ENCODE data around the gene DDIAS.

Gene DDIAS

GRCh38 chr11:82858556-82859091 lies 42.9 kb upstream of the DDIAS start:
- DNase-seq (ENCODE audit: low read depth) = peak; percentile 44
- H3K4me3 ChIP-seq (ENCODE audit: control insufficient read depth, low read depth, low read length) = no peak overlapping the region
- TF ChIP-seq, protein P1, sequence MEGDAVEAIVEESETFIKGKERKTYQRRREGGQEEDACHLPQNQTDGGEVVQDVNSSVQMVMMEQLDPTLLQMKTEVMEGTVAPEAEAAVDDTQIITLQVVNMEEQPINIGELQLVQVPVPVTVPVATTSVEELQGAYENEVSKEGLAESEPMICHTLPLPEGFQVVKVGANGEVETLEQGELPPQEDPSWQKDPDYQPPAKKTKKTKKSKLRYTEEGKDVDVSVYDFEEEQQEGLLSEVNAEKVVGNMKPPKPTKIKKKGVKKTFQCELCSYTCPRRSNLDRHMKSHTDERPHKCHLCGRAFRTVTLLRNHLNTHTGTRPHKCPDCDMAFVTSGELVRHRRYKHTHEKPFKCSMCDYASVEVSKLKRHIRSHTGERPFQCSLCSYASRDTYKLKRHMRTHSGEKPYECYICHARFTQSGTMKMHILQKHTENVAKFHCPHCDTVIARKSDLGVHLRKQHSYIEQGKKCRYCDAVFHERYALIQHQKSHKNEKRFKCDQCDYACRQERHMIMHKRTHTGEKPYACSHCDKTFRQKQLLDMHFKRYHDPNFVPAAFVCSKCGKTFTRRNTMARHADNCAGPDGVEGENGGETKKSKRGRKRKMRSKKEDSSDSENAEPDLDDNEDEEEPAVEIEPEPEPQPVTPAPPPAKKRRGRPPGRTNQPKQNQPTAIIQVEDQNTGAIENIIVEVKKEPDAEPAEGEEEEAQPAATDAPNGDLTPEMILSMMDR (conservative IDR thresholded peaks at IDR 0.05; ENCODE audit: control insufficient read depth, insufficient read depth, low read depth, low read length) = no peak

DNA sequence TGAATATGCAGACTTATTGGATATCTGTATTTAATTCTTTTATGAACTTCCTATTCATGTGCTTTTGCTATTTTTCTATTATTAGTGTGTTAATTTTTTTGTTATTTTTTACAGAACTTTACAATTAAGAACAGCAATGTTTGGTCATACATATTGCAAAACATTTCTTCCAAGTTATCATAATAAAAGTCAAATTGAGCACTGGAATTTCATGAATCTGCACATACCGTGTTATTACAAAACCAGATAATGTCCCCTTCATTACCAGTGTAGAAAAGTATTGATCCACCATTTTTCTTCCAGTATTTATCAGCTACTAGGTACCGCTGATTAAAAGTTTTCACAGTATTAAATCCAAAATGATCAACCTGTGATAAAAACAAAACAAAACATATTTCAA lies 41.8 kb upstream of the DDIAS start:
- TF ChIP-seq, protein P1 (conservative IDR thresholded peaks at IDR 0.05; ENCODE audit: control insufficient read depth, insufficient read depth, low read depth, low read length) = no peak
- DNase-seq (ENCODE audit: low read depth) = peak; percentile 12
- no peak overlapping the region for H3K4me3 ChIP-seq (ENCODE audit: control insufficient read depth, low read depth, low read length)

- DNase-seq (ENCODE audit: low read depth) = no peak
- TF ChIP-seq, protein P1 (conservative IDR thresholded peaks at IDR 0.05; ENCODE audit: control insufficient read depth, insufficient read depth, low read depth, low read length) = no peak
- no peak overlapping the region for H3K4me3 ChIP-seq (ENCODE audit: control insufficient read depth, low read depth, low read length)
Observed at GRCh38 chr11:82862379-82862778, 39.2 kb upstream of the DDIAS start.

DNA sequence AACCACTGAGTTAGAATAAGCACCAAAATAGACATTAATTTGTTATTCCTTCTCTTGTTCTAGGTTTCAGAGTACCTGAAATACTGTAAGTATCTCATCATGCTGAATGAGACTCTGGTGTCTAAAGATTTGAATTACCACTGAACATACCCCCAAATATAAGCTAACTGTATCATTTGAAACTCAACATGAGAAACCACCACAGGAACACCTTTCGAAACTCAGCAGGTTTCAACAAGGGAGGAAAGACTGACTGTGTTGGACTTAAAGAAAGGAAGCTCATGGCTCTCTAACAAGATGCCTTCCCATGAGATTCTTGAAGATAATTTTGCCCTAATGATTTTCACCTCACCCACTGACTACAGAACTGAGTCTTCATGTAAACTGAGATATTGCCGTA lies 38.3 kb upstream of the DDIAS start:
- no peak for DNase-seq (ENCODE audit: low read depth)
- H3K4me3 ChIP-seq (ENCODE audit: control insufficient read depth, low read depth, low read length) = no peak overlapping the region
- TF ChIP-seq, protein P1 (conservative IDR thresholded peaks at IDR 0.05; ENCODE audit: control insufficient read depth, insufficient read depth, low read depth, low read length) = no peak

DNA sequence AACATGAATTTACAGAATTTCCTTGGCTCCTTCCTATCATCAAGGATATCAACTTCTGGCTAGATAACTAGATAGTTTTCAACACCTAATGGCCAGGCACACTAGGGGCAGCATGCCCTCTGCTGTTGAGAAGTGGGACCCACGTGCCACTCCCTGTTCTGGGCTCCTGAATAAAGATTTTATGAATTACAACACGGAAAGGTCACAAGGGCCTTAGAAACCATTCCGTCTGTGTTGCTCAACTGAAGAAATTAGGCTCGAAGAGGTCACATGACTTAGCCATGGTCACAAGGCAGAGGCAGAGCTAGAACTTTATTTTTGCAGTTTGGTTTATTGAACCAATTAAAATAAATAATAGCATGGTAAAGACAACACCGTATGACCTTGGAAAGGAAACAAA lies 37.3 kb upstream of the DDIAS start:
- TF ChIP-seq, protein P1 (conservative IDR thresholded peaks at IDR 0.05; ENCODE audit: control insufficient read depth, insufficient read depth, low read depth, low read length) = peak; percentile 63
- no peak overlapping the region for H3K4me3 ChIP-seq (ENCODE audit: control insufficient read depth, low read depth, low read length)
- DNase-seq (ENCODE audit: low read depth) = peak; percentile 80

DNA sequence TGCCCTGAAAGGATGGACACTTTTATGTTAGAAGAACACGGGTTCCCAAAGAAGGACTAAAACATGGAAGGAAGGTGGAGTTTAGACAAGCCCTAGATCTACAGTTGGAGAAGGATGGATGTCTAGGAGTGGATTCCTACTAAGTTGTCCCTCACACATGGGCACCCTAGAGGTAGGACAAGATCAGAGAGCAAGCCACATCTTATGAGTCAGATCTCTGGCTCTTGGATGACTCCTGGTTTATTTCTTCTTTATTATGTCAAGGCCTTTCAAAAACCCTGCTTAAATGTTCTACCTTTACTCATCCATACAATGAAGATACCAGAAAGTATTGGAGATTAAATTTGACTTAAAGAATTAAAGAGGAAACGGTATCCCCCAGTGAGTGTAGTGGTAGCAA lies 35.7 kb upstream of the DDIAS start:
- H3K4me3 ChIP-seq (ENCODE audit: control insufficient read depth, low read depth, low read length) = no peak overlapping the region
- DNase-seq (ENCODE audit: low read depth) = peak; percentile 42
- TF ChIP-seq, protein P1 (conservative IDR thresholded peaks at IDR 0.05; ENCODE audit: control insufficient read depth, insufficient read depth, low read depth, low read length) = no peak

Measured in fibroblast of mammary gland (primary cell).